Measurements from ENCODE around the gene ACAP2. TPM values are rescaled to one million over a fixed set of nuclear protein-coding genes. Genes with fewer than 3 reads are reported as not detected.

ACAP2 gene
- total and polyA plus RNA-seq, 2 donors from 2014 or later, result 4.6 to 50.1 TPM

DNA sequence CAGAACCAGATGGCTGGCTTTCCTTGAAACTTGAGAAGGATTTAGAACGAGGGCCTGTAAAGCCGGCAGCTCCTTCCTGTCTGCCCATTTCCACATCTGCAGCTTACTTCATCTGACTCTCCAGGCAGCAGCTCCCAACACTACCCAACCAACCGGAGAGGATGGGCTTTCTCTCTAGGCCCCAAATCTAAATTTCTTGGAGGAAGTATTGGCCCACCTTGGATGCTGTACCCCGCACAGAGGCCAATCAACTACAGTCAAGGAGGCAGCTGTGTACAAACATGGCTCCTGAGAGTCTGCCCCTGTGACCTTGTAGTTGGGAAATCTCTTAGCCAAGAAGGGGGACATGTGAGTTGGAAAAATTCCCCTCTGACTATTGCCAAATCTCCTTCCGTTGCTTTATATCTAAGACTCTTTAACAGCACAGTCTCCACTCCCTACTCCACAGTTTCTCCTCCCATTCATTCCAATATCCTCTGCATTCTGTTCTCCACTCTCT lies 8.0 kb upstream of the ACAP2 start:
- TF ChIP-seq, protein P1, sequence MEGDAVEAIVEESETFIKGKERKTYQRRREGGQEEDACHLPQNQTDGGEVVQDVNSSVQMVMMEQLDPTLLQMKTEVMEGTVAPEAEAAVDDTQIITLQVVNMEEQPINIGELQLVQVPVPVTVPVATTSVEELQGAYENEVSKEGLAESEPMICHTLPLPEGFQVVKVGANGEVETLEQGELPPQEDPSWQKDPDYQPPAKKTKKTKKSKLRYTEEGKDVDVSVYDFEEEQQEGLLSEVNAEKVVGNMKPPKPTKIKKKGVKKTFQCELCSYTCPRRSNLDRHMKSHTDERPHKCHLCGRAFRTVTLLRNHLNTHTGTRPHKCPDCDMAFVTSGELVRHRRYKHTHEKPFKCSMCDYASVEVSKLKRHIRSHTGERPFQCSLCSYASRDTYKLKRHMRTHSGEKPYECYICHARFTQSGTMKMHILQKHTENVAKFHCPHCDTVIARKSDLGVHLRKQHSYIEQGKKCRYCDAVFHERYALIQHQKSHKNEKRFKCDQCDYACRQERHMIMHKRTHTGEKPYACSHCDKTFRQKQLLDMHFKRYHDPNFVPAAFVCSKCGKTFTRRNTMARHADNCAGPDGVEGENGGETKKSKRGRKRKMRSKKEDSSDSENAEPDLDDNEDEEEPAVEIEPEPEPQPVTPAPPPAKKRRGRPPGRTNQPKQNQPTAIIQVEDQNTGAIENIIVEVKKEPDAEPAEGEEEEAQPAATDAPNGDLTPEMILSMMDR (IDR thresholded peaks at IDR 0.05; ENCODE audit: borderline replicate concordance, extremely low read depth, insufficient read depth), result no peak
- DNase-seq (peak in 3 of 5 donors; percentile 19 to 57 (median 54)), FAIRE-seq (no peak)
- Histone ChIP-seq H3K36me3 (ENCODE audit: control insufficient read depth in 2 of 3, insufficient read depth in 3 of 3, low read length in 3 of 3) (no peaks in the 10 kb centered on the region), H3K9me3 (ENCODE audit: control insufficient read depth in 2 of 3, insufficient read depth in 1 of 3, low read length in 3 of 3) (no peaks in the 10 kb centered on the region), H3K27ac (ENCODE audit: low read depth in 2 of 2, low read length in 2 of 2) (no peak overlapping the region), H3K4me1 (ENCODE audit: control insufficient read depth in 2 of 3, insufficient read depth in 2 of 3, low read depth in 1 of 3, low read length in 3 of 3) (no peaks in the 10 kb centered on the region), H3K4me3 (ENCODE audit: low read length in 3 of 3) (no peak overlapping the region), H3K9ac (ENCODE audit: low read length in 3 of 3) (no peak overlapping the region), H3K27me3 (ENCODE audit: control insufficient read depth, insufficient read depth, low read length) (no peaks in the 10 kb centered on the region)
- intact Hi-C loops (cut with DNase I), result no loop called here

DNA sequence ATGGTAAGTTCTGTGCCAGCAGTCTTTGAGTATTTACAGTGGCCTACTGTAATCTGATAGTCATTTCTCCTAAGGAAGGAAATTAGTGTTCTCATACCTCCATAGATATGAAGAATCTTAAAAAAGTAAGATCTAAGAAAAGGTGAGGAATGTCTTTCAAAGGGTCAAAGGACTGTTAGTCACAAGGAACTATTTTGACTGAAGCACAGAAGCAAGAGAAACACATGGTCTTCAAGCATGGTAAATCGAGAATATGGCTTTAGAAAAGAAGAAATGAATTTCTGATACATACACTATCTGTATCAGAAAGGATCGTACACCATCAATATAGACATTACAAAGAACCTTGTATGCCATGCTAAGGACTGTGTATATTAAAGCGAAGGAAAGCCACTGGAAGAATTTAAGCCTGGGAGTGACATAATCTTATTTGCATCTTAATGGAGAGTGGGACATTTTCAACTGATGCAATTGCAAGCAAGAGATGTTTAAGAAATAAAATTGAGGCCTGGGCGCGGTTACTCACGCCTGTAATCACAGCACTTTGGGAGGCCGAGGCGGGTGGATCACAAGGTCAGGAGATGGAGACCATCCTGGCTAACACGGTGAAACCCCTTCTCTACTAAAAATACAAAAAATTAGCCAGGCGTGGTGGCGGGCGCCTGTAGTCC lies 5.5 kb upstream of the ACAP2 start:
- no peaks in the 10 kb centered on the region for H3K36me3 ChIP-seq (ENCODE audit: control insufficient read depth in 2 of 3, insufficient read depth in 3 of 3, low read length in 3 of 3)
- H3K9me3 ChIP-seq (ENCODE audit: control insufficient read depth in 2 of 3, insufficient read depth in 1 of 3, low read length in 3 of 3), result no peaks in the 10 kb centered on the region
- no peak overlapping the region for H3K27ac ChIP-seq (ENCODE audit: low read depth in 2 of 2, low read length in 2 of 2)
- no peaks in the 10 kb centered on the region for H3K27me3 ChIP-seq (ENCODE audit: control insufficient read depth, insufficient read depth, low read length)
- TF ChIP-seq, protein P1 (IDR thresholded peaks at IDR 0.05; ENCODE audit: borderline replicate concordance, extremely low read depth, insufficient read depth), result no peak
- peaks cover 3 to 6% (median 5%) of the 10 kb centered on the region in 3 donors for H3K4me1 ChIP-seq (ENCODE audit: control insufficient read depth in 2 of 3, insufficient read depth in 2 of 3, low read depth in 1 of 3, low read length in 3 of 3)
- no peak overlapping the region for H3K4me3 ChIP-seq (ENCODE audit: low read length in 3 of 3)
- DNase-seq (no peak), FAIRE-seq (no peak)
- intact Hi-C loops (cut with DNase I), result no loop called here
- no peak overlapping the region for H3K9ac ChIP-seq (ENCODE audit: low read length in 3 of 3)

DNA sequence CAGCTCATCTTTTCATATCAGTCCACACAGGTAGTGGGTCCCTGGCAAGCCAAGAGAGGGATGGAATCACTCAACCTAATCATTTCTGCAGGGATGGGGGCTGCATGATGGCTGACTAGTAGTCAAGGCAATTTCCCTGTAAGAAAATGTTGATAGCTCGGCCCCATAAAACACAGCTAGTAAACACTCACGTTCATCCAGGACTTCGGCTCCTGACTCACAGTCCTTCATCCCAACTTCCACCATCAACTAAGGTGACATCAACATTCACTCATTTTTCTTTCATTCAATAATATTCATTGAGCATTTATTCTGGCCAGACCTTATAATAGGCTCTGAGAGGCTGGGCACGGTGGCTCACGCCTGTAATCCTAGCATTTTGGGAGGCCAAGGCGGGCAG lies 4.4 kb upstream of the ACAP2 start:
- peaks cover 3 to 7% (median 5%) of the 10 kb centered on the region in 3 donors for H3K4me1 ChIP-seq (ENCODE audit: control insufficient read depth in 2 of 3, insufficient read depth in 2 of 3, low read depth in 1 of 3, low read length in 3 of 3)
- TF ChIP-seq, protein P1 (IDR thresholded peaks at IDR 0.05; ENCODE audit: borderline replicate concordance, extremely low read depth, insufficient read depth), result no peak
- H3K27ac ChIP-seq (ENCODE audit: low read depth in 2 of 2, low read length in 2 of 2), result no peak overlapping the region
- FAIRE-seq (no peak), DNase-seq (no peak)
- H3K27me3 ChIP-seq (ENCODE audit: control insufficient read depth, insufficient read depth, low read length), result no peaks in the 10 kb centered on the region
- H3K9ac ChIP-seq (ENCODE audit: low read length in 3 of 3), result no peak overlapping the region
- intact Hi-C loops (cut with DNase I), result no loop called here
- H3K9me3 ChIP-seq (ENCODE audit: control insufficient read depth in 2 of 3, insufficient read depth in 1 of 3, low read length in 3 of 3), result no peaks in the 10 kb centered on the region
- H3K4me3 ChIP-seq (ENCODE audit: low read length in 3 of 3), result no peak overlapping the region
- no peaks in the 10 kb centered on the region for H3K36me3 ChIP-seq (ENCODE audit: control insufficient read depth in 2 of 3, insufficient read depth in 3 of 3, low read length in 3 of 3)
